ENCODE data around the gene CDRT4.

- TF ChIP-seq CTCF (IDR thresholded peaks at IDR 0.05): no peak
- TF ChIP-seq POLR2A (IDR thresholded peaks at IDR 0.05): no peak
Observed at GRCh38 chr17:15513058-15513791, 45.8 kb upstream of the CDRT4 start.
